GM12878 (cell line): Measurements from ENCODE around the gene TMEM161B. TPM values are rescaled to one million over a fixed set of nuclear protein-coding genes. Genes with fewer than 3 reads are reported as not detected.

Experiments used
- ATAC-seq: fragments of 200-7000 bp; cut with Tn5 transposase; 3 replicates; pipeline ENCODE4 v1.9.1; 2020; ENCODE audit warnings: mild to moderate bottlenecking, moderate library complexity
- BruUV-seq: library from RNA; stranded (reverse); fragments of 400-500 nt; replicated peaks from 2 replicates; lab custom pipeline; 2021; lab: Mats Ljungman, UMichigan
- CTCF ChIA-PET: fragments of 300-600 bp; sonication (Branson Sonifier 250); formaldehyde crosslinking; extraction: SDS; loops from one replicate; lab custom pipeline; 2021; ENCODE audit warnings: inconsistent platforms; lab: Yijun Ruan, JAX
- POLR2A ChIA-PET: fragments of 350-600 bp; formaldehyde crosslinking; extraction: SDS; loops from one replicate; lab custom pipeline; 2021; ENCODE audit warnings: inconsistent platforms; lab: Charles Lee
- RAD21 ChIA-PET: fragments of 300-600 bp; sonication (Branson Sonifier 250); formaldehyde crosslinking; loops from one replicate; lab custom pipeline; 2023; ENCODE audit warnings: antibody characterized with exemption; ENCODE audit not compliant: unreplicated experiment; lab: Charles Lee
- SMC1A ChIA-PET: fragments of 300-600 bp; sonication (Branson Sonifier 250); formaldehyde crosslinking; loops from one replicate; lab custom pipeline; 2023; ENCODE audit not compliant: unreplicated experiment, uncharacterized antibody; lab: Charles Lee
- DNase-seq: peaks from one replicate; pipeline ENCODE4 v3.0.0-alpha.2; 2011; ENCODE audit warnings: low read depth, low spot score
- FAIRE-seq: peaks from 3 replicates; lab custom pipeline; 2011; peaks lifted over from hg19 to GRCh38; lab: Jason Lieb, UNC
- H2AFZ ChIP-seq: 2 replicates; pipeline ENCODE4 v1.6.0; 2011; ENCODE audit warnings: low read depth, low read length, control low read depth; ENCODE audit not compliant: control insufficient read depth
- H3K27ac ChIP-seq: 2 replicates; pipeline ENCODE4 v1.5.1; 2011; ENCODE audit warnings: control low read depth; ENCODE audit not compliant: control insufficient read depth, insufficient read depth
- H3K27me3 ChIP-seq, 2 experiments: replicated peaks in 1 of 2; 2 replicates each; pipeline versions ENCODE4 v1.6.0 to v1.6.1; 2011; ENCODE audit warnings: low read length in 1 of 2; ENCODE audit not compliant: control insufficient read depth in 2 of 2, insufficient read depth in 2 of 2
- H3K36me3 ChIP-seq, 2 experiments: 2 replicates each; pipeline ENCODE4 v1.5.1; 2011; ENCODE audit warnings: low read length in 1 of 2; ENCODE audit not compliant: control insufficient read depth in 2 of 2, insufficient read depth in 2 of 2
- H3K4me1 ChIP-seq: 2 replicates; pipeline ENCODE4 v1.6.1; 2011; ENCODE audit warnings: mild to moderate bottlenecking, low read length, moderate library complexity, mixed read lengths; ENCODE audit not compliant: control insufficient read depth, insufficient read depth
- H3K4me2 ChIP-seq: 2 replicates; pipeline ENCODE4 v1.6.0; 2011; ENCODE audit warnings: control low read depth; ENCODE audit not compliant: control insufficient read depth, insufficient read depth
- H3K4me3 ChIP-seq: fragments of 200-600 bp; sonication (generic); 2 replicates; pipeline ENCODE4 v1.5.1; 2016
- H3K79me2 ChIP-seq: 2 replicates; pipeline ENCODE4 v1.6.0; 2011; ENCODE audit warnings: low read length; ENCODE audit not compliant: control insufficient read depth, insufficient read depth
- H3K9ac ChIP-seq: 2 replicates; pipeline ENCODE4 v1.8.0; 2011; ENCODE audit warnings: low read length, control low read depth, mixed read lengths; ENCODE audit not compliant: control insufficient read depth, insufficient read depth
- H3K9me3 ChIP-seq: replicated peaks from 3 replicates; pipeline ENCODE4 v1.5.1; 2011; ENCODE audit warnings: mild to moderate bottlenecking, low read length; ENCODE audit not compliant: control insufficient read depth, insufficient read depth
- H4K20me1 ChIP-seq: 2 replicates; pipeline ENCODE4 v1.6.0; 2011; ENCODE audit not compliant: control insufficient read depth, insufficient read depth
- BCL3 ChIP-seq: IDR thresholded peaks from 2 replicates; pipeline ENCODE4 v1.6.1; 2011; ENCODE audit warnings: borderline replicate concordance, low read depth, mild to moderate bottlenecking, moderate library complexity, low read length; ENCODE audit not compliant: insufficient read depth, poor library complexity, severe bottlenecking
- BMI1 ChIP-seq: fragments of 450-650 bp; IDR thresholded peaks from 2 replicates; pipeline ENCODE4 v1.6.1; 2016; ENCODE audit warnings: mild to moderate bottlenecking, moderate library complexity, borderline replicate concordance
- EZH2 ChIP-seq: IDR thresholded peaks from 2 replicates; pipeline ENCODE4 v1.6.1; 2012; ENCODE audit warnings: low read depth, mild to moderate bottlenecking, control low read depth, inconsistent platforms, low read length, borderline replicate concordance; ENCODE audit not compliant: control insufficient read depth
- NFYB ChIP-seq: IDR thresholded peaks from 2 replicates; pipeline ENCODE4 v1.6.1; 2011; ENCODE audit warnings: low read depth, mild to moderate bottlenecking, low read length, improper control_type of control experiment, moderate library complexity; ENCODE audit not compliant: insufficient read depth
- USF1 ChIP-seq: IDR thresholded peaks from 2 replicates; pipeline ENCODE4 v1.6.1; 2011; ENCODE audit warnings: borderline replicate concordance, low read depth, mild to moderate bottlenecking, moderate library complexity, mixed read lengths, low read length; ENCODE audit not compliant: insufficient read depth; ENCODE audit errors: extremely low read length
- WGBS: methylation state at CpG from one replicate; pipeline ENCODE4 v1.1.6; 2016; ENCODE audit warnings: low lambda C conversion rate; ENCODE audit not compliant: insufficient replicate concordance, insufficient coverage; ENCODE audit errors: missing lambda C conversion rate; 5-methylcytosine and 5-hydroxymethylcytosine counted together
- in situ Hi-C: fragments of 300-500 bp; cut with MboI; formaldehyde crosslinking; loops from 9 replicates; pipeline ENCODE4 v1.14.3; 2018; ENCODE audit warnings: mixed read lengths
- intact Hi-C: fragments of 100-400 bp; cut with micrococcal nuclease; formaldehyde crosslinking; loops from one replicate; pipeline ENCODE4 v1.14.2; 2022; ENCODE audit not compliant: unreplicated experiment
- polyA plus RNA-seq, 11 experiments: library from polyadenylated mRNA; depleted of rRNA in 4 of 11; unstranded in 6 of 11; stranded (reverse) in 5 of 11; fragments of >200 nt; fragmentation: Nextera tagmentation in 4 of 11; fragmentation: Illumina TruSeq in 1 of 11; extraction: Ambion mirVana in 4 of 11; extraction: Trizol in 1 of 11; gene quantifications; 1 replicate in 1 of 11; 2 replicates in 10 of 11; pipeline versions ENCODE4 v1.2.1 to v1.2.3, GENCODE V29; 2011 to 2016; ENCODE audit warnings: inconsistent platforms in 2 of 11, missing spikeins in 2 of 11, low read depth in 1 of 11
- total RNA-seq, 4 experiments: library from RNA; depleted of rRNA in 3 of 4; stranded (reverse); fragments of >200 nt in 3 of 4; fragmentation: Illumina TruSeq in 1 of 4; extraction: Trizol in 1 of 4; gene quantifications; 2 replicates each; pipeline versions ENCODE4 v1.2.1 to v1.2.3, GENCODE V29; 2013 to 2021

Gene TMEM161B
- total and polyA plus RNA-seq, 10 of the 15 experiments (the other 5 are each of a cell fraction or from before 2014, with no cell fraction given), result 13.8 to 38.9 (median 25.0) TPM

- TF ChIP-seq BCL3, result no peak
- no peak for TF ChIP-seq NFYB
- TF ChIP-seq BMI1, result no peak
- TF ChIP-seq USF1, result no peak
- TF ChIP-seq, all 136 proteins: peak for 0
Observed at GRCh38 chr5:88245893-88246244, 22.8 kb downstream of the TMEM161B start (continued).

- 93% methylated on average over 1 of the region's 1 CpG for WGBS
- peak; percentile 13 for FAIRE-seq
- RAD21 ChIA-PET, result no interaction called here
Observed at GRCh38 chr5:88245241-88245892, 23.3 kb downstream of the TMEM161B start.

More at GRCh38 chr5:88245241-88245892, 23.3 kb downstream of the TMEM161B start:
- no peak overlapping the region for H3K9ac ChIP-seq
- DNase-seq (no peak), ATAC-seq (no peak)
- no peaks in the 10 kb centered on the region for H3K27me3 ChIP-seq
- no peak overlapping the region for H3K27ac ChIP-seq
- in situ Hi-C loops (no loop called here), intact Hi-C loops (no loop called here)
- H3K36me3 ChIP-seq, result peaks cover 0 to under 1% of the 10 kb centered on the region in 2 experiments; a peak in 1 of 4 replicates
- no peak for TF ChIP-seq EZH2
- no peaks in the 10 kb centered on the region for H3K4me1 ChIP-seq
- ChIA-PET CTCF (no interaction called here), SMC1A (interaction anchor here (1.2 to 1.3 kb wide), 2 partner anchors 11 to 18 kb away, joined by 3 read pairs; no protein-coding TSS in a partner anchor), POLR2A (no interaction called here)
- no peak overlapping the region for H3K4me2 ChIP-seq
- no peak overlapping the region for H3K4me3 ChIP-seq
- peaks cover 44% of the 10 kb centered on the region for H3K79me2 ChIP-seq
- H4K20me1 ChIP-seq, result no peaks in the 10 kb centered on the region
- no TSS peak for BruUV-seq
- no peaks in the 10 kb centered on the region; the same call in 2 of the 3 replicates for H3K9me3 ChIP-seq
- no peak overlapping the region for H2AFZ ChIP-seq
